NCI-H345 treated with DMSO at 0.1 percent for 48 hours (cell line): ENCODE measurements around the gene WDR82.

ENCODE experiments used
- DNase-seq: peaks from one replicate; lab custom pipeline; 2025; ENCODE audit not compliant: unreplicated experiment; lab: John Stamatoyannopoulos, UW

Gene WDR82

DNA sequence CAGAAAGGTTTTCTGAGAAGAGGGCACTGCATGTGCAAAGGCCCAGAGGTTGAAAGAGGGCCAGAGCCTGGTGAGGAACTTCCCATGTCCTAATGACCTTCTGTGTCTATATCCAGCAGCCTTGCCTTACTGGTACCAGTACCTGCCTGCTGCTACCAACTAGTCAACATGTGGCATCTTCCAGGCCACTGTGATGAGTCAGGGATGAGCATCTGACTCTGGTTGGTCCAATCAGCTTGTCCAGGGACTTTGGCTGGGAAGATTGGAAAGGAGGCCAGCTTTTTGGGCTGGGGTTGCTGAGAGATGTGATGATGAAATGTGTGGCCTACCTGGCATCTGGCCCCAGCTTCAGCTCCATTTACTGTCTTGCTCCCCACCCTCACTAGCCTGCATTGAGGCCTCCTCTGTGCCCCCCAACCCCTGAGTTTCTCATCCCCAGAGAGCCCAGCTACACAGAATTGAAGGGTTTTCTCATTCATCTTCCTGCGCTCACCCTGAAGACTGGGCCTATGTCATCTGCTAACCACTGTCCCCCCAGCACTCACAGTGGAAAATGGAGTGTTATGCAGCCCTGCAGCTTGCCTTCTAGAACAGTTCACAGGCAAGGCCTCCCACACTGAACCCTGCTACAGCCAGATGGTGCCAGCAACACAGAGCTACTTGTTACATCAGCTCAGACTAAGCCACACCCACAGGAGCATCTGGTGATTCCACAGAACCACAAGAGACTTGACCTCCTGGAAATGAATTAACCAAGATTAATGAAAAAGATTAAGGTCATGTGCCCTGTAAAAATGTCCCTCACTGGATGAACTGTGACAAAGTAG lies 38.2 kb downstream of the WDR82 start:
- DNase-seq: peak; percentile 13

DNA sequence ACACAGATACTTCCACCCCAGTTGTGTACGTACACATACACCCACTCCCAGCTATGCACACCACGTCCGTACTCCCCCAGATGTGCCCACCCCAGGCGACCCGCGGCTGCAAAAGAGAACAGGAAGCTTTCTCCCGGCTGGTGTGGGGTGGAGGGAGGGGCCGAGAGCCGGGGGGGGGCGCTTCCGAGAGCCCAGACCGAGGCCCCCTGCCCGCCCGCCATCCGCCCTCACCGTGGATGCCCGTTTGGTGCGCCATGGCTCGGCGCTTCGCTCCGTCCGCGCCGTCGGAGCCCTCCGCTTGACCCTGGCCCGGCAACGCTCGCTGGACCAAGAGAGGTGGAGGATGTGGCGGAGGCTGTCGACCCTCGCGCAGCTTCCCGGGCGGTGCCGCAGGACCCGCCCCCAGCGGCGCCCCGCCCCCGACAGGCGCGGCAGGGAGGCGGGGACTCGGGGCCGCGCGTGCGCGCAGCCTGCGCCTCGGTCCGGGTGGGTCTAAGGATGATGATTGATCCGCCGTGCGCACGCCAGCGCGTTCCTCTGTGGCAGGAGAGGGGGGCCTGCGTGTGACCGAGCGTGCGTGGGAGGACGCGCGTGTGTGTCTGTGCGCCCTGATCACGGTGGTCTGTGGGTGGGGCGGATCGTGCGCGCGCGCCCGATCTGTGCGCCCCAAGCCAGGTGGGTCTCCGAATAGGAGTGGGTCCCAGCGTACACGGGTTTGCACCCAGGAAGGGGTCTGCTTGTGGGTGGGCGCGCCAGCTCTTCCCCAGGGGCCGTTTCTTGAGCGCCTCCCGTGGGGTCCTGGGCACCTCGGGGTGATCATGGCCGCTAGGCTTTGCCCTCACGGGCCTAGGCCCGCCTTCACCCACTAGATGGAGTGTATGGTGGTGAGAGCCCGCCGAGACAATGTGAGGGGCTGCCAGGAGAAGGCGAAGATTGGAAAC lies 39.4 kb downstream of the WDR82 start, which contains the start of gene TWF2:
TSS of gene TWF2 (minus strand) at position 398 of the 941 bp plus-strand sequence. CDS start at position 256, 142 bp downstream.
- peak; percentile 29 for DNase-seq

DNA sequence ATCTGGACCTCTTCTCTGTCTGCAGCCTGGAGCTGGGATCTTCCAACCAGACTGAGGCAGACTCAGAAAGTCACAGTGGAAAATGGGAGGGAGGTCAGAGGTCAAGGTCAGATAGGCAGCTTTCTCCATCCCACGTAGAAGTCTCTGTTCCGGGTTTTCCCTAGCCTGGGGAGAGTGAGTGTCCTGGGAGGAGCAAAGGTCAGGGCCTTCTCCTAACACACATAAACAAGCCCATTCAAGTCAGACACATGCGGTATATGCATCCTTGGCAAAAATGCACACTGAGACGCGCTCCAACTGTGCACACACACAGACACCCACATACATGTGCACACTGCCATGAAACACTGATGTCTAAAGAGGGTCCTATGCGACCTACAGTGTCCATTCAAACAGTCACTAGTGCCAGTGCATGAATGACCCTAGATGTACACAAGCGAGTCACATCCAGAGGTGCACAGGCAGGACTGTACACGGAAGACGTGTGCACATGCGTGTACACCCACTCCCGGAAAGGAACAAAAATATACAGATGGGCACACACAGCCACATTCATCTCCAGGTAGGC lies 40.2 kb downstream of the WDR82 start:
- DNase-seq: no peak

DNA sequence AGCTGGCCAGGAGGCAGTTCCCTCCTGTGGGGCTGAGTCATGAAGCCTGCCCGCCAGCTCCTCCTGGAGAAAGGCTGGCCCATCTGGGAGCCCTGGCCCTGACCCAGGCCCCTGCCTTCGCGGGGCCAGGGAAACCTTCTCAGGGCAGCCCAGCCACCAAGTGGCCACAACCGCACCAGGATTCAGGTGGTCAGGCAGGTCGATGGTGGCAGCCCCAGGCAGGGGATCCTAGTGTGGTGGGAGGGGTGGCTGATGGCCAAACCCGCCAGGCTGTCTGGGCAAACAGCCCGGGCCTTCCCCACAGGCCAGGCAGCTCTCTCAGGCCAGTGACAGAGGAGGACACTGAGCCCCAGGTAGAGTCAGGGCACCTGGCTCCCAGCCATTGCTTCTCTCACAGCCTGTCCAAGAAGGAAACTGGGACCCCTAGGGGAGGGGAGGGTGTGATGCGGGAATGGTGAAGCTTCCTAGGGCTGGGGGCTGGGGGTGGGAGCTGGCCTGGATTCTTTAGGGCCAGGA lies 40.7 kb downstream of the WDR82 start:
- no peak for DNase-seq

DNA sequence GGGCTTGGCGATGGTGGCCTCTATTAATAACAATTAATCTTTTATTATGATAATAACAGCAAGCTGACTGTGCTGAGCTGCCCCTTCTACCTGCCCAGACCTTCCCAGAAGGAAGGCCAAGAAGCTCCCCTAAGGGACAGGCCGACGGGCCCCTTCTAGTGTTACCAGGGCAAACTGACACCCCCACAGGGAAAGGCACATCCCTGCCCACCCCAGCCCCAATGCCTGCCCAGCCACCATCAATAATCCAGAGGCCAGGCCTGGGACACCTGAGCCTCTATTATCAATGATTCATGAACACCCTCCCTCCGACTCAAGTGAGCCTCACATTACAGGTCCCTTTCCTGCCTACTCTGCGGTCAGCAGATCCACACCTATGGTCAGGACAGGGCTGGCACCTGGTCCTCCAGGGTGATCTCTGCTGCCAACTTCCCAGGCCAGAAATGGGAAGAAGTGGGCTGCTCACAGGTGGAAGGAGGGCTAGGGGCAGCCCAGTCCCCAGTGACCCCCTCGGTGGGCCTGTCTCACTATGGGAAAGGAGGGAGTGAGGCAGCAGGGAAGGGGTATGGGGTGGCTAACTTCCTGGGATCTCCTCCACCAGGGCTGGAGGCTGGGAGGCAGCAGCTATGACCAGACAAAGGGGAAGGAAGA lies 41.3 kb downstream of the WDR82 start:
- no peak for DNase-seq

DNA sequence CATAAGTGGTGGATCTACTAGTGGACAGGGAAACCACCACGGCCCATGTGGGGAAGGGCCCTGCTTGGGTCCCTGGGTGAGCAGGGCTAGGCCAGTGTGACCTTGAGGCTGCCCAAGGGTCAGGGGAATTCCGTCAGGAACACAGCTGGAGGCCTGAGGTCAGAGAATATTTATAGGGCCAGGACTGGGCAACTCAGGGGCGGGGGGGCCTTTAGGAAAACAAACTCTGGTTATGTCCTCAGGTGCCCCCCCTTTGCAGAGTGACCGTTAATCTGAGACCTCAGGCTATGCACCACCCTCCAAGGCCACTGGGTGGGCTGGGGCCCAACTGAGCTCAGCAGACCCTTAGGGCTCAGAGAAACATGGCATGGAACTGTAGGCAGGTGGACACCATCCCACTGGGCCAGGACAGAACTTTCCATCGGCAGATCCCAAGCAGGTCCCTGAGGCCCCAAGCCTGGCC lies 42.0 kb downstream of the WDR82 start:
- no peak for DNase-seq

DNA sequence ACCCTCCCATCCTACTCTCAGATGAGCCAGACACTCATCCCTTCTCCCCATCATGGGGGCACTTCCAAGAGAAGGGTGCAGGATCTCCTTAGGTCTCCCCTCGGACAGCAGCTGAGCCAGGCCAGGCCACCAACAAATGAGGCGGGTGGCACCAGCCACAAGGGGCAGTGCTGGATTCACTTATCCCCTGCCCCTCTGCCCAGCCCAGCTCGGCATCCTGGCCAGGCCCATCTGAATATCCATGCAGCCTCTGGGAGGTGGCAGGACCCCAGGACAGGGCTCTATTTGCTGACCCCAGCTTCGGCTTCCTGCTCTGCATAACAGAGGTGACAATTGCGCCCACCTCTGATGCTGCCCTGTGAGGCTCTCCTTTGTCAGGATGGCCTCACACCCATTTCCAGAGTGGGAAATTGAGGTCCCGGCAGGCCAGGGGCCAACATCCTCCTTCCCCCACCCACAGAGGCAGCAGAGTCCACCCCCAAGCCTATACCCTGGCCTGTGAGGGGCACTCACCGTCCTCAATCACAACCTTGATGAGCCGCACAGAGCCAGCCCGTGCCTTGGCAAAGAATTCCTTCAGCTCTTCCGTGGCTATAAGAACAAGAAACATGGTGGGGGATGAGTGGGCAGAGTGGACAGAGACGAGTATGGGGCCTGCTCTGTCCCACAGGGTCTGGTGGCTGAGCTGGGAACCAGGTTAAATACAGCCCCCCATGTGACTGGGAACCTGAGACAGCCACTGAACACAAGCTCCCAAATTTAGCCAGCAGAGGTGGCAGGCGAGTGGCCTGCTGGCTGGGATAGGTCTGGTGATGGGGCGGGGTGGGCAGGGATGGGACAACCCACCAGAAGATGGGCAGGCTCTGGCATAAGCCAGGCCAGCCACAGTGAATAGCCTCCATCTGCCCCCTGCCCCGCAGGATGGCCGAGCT lies 43.7 kb downstream of the WDR82 start:
- no peak for DNase-seq

DNA sequence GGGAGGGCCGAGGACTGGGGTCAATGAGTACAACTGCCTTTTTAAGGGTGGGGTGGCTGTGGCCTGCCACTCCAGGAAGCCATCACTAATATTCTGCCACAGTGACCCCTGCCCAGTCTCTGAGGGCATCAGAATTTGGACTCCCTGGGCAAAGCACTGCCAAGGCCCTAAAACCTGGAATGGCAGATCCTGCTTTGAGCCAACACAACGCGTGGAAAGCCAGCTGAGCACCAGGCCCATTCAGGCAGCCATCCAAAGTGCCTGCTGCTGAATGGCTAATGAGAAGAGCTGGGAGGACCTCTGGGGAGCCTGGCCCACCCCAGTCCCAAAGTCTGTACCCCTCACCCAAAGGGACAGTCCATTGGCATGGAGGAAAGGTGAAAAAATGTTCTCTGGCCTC lies 44.5 kb downstream of the WDR82 start:
- no peak for DNase-seq

DNA sequence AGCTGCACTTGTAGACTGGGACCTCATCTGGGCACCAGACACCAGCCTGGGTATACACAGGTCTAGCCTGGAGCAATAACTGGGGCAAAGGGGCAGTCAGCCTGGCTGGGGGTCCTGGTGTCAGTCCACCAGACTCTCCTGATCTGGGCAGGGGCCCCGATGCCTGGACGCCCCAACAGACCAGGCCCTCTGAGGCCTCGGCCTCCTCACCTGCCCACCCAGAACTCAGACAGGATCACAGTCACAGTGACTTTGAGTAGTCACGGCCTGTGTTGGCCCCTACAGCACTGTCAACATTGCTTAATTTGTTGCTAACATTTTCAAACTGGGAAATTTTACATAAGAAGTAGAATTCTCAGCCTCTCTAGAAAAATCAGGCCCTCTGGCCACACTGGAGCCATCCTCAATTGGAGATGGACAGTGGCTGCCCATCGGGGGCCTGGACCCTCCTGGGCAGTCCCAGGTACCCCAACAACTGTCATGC lies 45.3 kb downstream of the WDR82 start:
- no peak for DNase-seq

DNA sequence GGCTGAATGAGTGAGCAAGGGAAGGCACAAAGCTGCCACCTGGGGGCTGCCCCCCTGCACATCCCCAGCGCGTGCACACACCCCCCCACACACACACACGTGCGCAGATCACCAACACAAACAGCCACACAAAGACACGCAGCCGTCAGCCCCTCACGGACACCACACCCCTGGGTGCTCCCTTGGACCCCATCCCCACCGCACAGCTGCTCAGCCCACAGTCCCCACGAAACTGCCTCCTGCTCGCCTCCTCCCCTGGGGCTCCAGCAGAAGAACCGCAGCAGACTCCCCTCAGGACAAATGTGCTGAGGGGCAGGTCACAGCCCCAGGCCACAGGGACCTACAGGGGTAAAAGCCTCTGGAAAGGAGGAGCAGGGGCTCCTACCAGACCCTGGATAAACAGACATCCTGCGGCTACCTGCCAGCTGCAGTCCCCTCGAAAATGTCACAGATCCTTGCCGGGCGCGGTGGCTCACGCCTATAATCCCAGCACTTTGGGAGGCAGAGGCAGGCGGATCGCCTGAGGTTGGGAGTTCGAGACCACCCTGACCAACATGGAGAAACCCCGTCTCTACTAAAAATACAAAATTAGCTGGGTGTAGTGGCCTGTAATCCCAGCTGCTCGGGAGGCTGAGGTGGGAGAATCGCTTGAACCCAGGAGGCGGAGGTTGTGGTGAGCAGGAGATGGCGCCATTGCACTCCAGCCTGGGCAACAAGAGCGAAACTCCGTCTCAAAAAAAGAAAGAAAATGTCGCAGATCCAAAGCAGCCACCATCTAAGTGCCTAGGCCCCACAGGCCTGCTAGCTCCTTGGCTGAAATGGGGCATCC lies 46.0 kb downstream of the WDR82 start:
- no peak for DNase-seq

DNA sequence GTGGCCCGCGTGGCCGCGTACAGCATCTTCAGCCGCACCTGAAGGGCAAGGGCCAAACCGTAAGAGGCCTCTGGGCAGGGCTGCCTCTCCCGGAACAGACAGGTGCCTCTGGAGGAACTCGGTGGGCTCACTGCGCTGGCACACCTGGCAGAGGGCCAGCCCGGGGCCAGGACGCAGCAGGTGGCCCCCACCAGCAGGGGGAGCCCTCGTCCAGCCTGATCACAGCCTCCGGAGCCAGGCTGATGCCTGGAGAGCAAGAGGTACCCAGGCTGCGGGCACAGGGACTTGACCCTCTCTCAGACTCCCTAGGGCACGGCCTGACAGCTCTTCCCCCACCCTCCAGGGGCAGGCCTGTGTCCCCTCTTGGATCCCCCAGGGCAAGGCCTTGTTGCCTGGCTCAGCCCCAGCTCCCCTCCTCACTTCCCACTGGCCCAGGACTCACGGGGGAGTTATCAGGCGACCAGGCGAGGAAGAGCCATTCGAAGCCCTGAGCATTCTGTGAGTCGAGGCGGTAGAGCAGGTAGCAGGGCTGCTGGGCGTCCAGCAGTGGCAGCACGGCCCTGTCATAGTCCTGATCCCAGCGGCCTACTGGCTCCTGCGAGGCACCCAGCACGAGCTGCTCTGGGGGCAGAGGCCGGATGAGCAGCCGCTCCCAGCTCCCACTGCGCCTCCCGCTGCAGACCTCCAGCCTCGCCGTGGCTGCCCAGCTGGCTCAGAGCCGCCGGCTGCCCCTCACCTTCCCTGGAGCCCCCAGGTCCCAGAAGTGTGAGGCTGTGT lies 46.8 kb downstream of the WDR82 start:
- DNase-seq: peak; percentile 7

DNA sequence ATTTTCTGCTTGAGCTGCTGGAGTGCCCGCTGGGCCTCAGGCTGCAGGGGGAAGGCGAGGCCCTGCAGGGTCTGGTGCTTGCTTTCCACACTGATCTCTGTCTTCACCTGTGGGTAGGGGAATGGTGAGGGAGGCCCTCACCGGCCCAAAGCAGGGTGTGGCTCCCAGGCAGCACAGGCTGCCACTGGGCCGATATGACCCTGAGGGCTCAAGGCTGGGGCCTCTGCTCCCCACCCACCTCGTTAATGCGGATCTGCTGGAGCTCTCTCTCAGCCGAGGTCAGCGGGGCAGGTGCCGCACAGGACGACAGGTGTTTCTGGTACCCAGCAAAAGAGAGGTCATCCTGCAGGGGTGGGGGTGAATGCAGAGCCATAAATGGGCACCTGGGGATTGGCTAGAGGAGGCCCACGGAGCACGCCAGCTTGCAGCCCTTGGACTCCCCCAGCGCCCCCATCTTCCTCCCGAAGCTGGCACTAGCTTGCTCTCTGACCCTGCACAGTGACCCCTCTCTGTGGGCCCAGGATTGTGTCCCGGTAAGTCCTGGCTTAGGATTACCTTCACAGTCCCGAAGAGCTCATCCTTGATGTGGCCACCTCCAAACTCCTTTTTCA lies 47.5 kb downstream of the WDR82 start:
- no peak for DNase-seq

DNA sequence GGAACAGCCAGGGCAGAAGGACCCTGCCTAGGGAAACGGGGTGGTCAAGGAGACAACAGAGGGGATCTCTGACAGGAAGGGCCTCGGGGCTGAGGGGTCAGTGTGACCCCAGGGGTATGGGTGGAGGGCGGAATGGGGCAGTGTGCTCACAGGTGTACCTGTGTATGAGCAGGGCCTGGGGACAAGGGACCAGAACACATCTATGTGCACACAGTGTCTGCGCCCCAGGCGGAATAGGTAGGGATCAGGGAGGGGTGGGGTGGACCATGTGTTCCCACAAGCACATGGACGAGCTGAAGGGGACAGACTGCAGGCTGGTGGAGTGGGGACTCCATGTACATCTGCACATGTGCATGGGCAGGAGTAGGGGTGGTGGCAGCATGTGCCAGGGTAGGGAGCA lies 48.0 kb downstream of the WDR82 start:
- DNase-seq: no peak

DNA sequence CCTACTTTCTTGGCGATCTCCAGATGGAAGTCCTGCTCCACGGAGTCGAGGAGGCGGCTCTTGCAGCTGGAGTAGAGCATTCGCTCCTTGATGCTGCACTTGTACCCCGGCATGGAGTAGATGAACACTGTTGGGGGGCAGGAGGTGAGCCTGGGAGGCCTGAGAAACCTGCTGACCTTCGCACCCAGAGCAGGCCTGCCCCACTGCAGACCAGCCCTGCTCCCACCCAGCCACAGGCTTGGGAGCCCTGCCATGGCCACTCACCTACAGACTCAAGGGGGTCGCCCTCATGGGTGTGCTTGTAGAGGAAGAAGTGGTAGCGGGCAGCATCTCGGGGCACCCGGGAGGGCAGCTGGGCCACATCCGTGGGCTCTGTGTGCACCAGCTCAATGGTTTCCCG lies 48.8 kb downstream of the WDR82 start:
- DNase-seq: no peak

DNA sequence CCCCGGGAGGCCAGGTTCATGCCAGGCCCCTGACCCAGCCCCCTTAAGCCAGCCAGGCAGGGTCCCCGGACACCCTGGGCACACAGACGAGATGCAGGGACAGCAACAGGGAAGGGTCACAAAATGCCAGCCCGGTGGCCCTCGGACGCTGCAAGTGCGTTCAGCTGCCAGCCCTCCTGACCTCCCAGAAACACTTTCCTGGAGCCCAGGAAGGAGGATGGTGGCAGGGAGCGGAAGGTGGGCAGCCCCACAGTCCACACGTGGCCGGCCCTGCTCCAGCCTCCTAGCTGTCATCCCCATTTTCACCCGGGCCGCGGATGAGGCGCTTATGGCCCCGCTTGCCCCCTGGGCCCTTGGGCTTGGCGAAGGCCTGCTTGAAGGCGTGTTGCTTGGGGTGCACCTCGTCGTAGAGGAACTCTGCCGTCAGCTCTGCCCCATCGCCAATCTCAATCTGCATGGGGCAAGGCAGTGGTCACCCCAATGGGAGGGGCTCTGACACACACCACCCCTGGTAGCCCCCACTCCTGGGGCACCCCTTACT lies 49.6 kb downstream of the WDR82 start:
- DNase-seq: no peak

DNA sequence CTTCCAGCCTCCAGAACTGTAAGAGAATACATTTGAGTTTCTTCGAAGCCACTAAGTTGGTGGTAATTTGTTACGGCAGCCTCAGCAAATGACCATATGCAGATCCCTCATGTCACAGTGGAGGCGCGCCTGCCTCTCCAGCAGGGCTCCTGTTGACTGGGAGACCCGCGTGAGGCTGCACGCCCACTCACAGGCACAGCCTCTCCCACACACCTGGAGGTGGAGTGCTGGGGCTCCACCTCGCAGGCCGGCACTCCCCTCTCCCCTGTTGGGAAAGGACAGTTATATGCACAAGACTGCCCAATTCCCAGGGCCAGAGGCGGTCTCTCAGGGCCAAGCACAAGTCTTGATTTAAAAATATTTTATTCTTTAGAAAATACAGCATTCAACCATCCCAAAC lies 50.2 kb downstream of the WDR82 start:
- no peak for DNase-seq

DNA sequence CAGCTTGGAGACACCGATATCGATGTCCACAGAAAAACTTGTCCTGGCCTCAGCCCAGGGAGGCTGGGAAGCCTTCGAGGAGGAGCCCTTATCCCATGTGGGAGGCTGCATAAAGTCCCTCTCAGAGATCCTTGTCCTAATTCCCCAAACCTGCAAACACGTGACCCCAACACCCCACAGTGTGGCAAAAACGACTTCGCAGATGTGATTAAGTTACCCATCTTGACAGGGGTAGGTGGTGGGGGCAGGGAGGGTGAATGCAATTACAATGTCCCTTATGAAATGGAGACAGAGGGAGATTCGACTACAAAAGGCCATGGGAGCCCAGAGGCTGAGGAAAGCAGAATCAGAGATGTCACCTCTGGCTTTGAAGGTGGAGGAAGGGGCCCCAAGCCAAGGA lies 50.7 kb downstream of the WDR82 start:
- no peak for DNase-seq
